Left ventricle myocardium inferior (tissue), 1 donor: Measurements from ENCODE around the gene CEP97. TPM values are rescaled to one million over a fixed set of nuclear protein-coding genes. Genes with fewer than 3 reads are reported as not detected.

Source experiments
- DNase-seq: peaks from one replicate; pipeline ENCODE4 v3.0.0-alpha.2; 2020
- H3K27ac ChIP-seq: fragments of 200-600 bp; replicated peaks from 2 replicates; pipeline ENCODE4 v1.8.0; 2021
- H3K27me3 ChIP-seq: fragments of 200-600 bp; 2 replicates; pipeline ENCODE4 v1.8.0; 2021; ENCODE audit warnings: low read depth
- H3K36me3 ChIP-seq: fragments of 200-600 bp; 2 replicates; pipeline ENCODE4 v1.8.0; 2021
- H3K4me1 ChIP-seq: fragments of 200-600 bp; 2 replicates; pipeline ENCODE4 v1.8.0; 2021
- H3K4me3 ChIP-seq: fragments of 200-600 bp; 2 replicates; pipeline ENCODE4 v1.8.0; 2021; ENCODE audit warnings: mild to moderate bottlenecking, moderate library complexity
- H3K9me3 ChIP-seq: fragments of 200-600 bp; replicated peaks from 2 replicates; pipeline ENCODE4 v1.8.0; 2021
- CTCF ChIP-seq: fragments of 200-600 bp; IDR thresholded peaks from 2 replicates; pipeline ENCODE4 v1.8.0; 2021; ENCODE audit warnings: antibody characterized with exemption, mild to moderate bottlenecking, borderline replicate concordance
- intact Hi-C: fragments of 100-400 bp; cut with micrococcal nuclease; formaldehyde crosslinking; loops from one replicate; pipeline ENCODE4 v1.11.0; 2022
- total RNA-seq: library from RNA; stranded (reverse); fragmentation: NEBNext Ultra II Directional; extraction: Animal tissue kit (Norgen Biotek cat#: 25700); gene quantifications from one replicate; pipeline ENCODE4 v1.2.1, GENCODE V29; 2021
- donor health status: DM: no; HTN: yes; CAD: no; lungs with severe emphysema.

The CEP97 gene
- total RNA-seq, 1 donor from 2014 or later: 5.9 TPM

- intact Hi-C loops: loop anchor here (5.0 kb wide), 1 partner anchor 133 kb away; no protein-coding TSS in a partner anchor
- Histone ChIP-seq H3K36me3 (peaks cover 66% of the 10 kb centered on the region), H3K4me3 (no peak overlapping the region), H3K27ac (no peak overlapping the region), H3K9me3 (no peaks in the 10 kb centered on the region), H3K27me3 (no peaks in the 10 kb centered on the region), H3K4me1 (peaks cover 11% of the 10 kb centered on the region)
- DNase-seq: no peak
- no peak for TF ChIP-seq CTCF
These were observed 95.3 kb downstream of the CEP97 start for GRCh38 chr3:101819649-101820206.

Other genes starting within 250 kb of the CEP97 start
- 8.7 TPM for gene SENP7, start 211.4 kb upstream of the CEP97 start, total RNA-seq
- gene TRMT10C, start 162.7 kb upstream of the CEP97 start, total RNA-seq: 30.3 TPM
- 121 TPM for gene PCNP, start 150.4 kb upstream of the CEP97 start, total RNA-seq
- gene ZBTB11, start 47.5 kb upstream of the CEP97 start, total RNA-seq: 10.3 TPM
- gene RPL24, start 37.9 kb upstream of the CEP97 start, total RNA-seq: 770 TPM
- 47.9 TPM for gene NXPE3, start 54.6 kb downstream of the CEP97 start, total RNA-seq
- 15.0 TPM for gene NFKBIZ, start 124.9 kb downstream of the CEP97 start, total RNA-seq